Suppressor macrophage treated with lipopolysaccharide for 1 hour (primary cell): ENCODE measurements around the gene KCMF1.

Experiments
- DNase-seq, 3 donors: peaks; one replicate each; pipeline ENCODE4 v3.0.0-alpha.2; 2020 to 2022

Gene KCMF1

GRCh38 chr2:84986018-84986417 lies 15.1 kb downstream of the KCMF1 start:
- no peak for DNase-seq

DNA sequence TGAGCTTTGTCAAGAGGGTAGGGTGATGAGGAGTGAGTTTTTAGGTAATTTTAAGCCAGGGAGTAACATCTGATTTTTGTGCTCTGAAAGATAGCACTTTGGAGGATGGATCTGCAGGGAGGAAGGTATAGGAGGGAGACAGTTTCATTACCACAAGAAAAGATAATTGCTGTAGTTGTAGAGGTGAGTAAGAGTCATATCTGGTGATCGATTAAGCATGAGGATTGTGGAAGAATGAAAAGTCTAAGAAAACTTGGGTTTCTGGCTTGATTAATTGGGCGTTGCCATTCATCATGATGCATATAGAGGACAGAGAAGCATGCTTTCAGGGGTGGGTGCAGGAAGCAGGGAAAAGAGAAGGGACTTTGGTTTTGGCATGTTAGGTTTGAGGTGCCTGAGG lies 18.5 kb downstream of the KCMF1 start:
- no peak for DNase-seq

DNA sequence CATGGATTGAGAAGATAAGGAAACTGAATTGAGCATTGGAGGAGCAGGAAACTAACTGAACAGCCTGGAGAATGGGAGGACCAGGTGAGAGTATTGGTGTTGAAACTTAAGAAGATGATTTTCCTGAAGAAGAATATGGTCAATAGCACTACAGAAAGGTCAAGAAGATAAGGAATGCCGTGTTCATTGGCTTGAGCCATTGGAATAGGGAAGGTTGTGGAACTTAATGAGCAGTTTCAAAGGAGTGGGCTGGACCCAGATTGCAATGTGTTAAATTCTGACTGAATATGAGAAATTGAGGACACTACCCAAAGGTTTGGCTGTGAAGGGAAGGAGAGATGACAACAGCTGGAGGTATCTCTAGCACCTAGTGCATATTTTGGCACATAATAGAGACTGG lies 19.0 kb downstream of the KCMF1 start:
- no peak for DNase-seq

DNA sequence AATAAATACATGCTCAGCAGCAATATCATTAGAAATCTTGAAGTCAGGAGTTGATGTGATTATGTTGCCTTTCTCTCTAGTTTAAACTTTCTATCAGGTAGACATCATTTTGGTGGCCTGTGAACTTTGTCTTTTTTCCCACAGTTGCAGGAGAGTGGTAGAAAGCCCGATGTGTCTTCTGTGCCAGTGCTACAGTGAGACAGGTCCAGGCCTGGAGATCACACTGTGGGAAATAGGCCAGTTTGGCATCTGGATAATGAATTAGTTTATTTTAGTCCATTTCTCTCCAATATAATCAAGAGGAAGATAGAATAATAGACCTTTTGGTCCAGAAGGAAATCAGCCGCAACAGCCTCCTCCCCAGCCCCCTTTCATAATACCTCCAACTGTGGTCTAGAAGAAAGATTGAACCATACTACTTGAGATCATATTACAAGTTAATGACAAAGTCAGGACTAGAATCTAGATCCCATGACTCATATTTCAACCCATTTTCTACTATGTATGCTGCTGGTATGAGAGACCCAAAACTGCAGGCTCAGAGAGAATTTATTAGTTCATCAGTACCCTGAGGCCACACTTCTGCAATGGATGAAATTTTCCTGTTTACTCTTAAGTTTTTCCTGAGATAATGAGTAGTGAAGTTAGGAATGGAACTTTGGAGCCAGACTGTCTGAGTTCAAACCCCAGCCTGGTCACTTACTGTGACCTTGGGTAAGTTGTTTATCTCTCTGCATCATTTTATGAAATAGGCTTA lies 20.6 kb downstream of the KCMF1 start:
- no peak for DNase-seq

DNA sequence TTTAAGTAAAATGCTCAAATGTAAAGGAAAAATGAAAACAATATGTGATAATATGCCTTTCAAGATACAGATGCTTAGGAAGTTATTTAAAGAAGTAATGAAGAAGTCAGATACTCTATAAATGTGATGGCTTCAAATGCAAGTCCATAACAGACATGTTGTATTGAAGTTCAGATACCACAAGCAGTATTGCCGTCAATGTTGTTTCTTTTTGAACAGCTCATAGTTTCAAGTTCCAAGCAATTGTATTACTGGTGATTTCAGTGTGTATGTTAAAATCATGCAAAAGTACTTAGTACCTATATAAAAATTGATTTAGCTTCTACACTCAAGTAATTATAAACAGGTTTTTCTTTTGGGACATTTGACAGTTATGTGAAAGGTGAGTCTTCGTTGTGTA lies 24.9 kb downstream of the KCMF1 start:
- DNase-seq = no peak

GRCh38 chr2:84996909-84997308 lies 25.9 kb downstream of the KCMF1 start:
- DNase-seq = no peak

DNA sequence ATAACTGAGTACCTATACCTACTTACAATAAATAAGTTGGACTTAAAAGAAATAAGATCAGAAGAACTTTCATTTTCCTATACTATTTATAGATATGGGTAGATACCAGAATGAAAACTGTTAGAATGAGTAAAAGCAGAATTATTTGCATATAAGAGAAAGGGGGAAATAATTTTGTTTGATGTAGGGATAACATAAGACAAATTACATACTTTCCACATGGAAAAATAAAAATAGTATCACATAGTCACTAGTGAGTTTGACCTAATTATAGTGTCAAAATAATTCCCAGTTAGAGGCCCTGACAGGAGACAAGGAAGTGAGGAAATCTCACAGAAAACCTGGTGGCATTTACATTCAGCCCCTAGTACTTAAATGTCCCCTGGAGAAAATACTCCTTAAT lies 28.6 kb downstream of the KCMF1 start:
- DNase-seq = peak; percentile 53 to 88 (median 55)

GRCh38 chr2:85001595-85001994 lies 30.6 kb downstream of the KCMF1 start:
- DNase-seq = no peak

DNA sequence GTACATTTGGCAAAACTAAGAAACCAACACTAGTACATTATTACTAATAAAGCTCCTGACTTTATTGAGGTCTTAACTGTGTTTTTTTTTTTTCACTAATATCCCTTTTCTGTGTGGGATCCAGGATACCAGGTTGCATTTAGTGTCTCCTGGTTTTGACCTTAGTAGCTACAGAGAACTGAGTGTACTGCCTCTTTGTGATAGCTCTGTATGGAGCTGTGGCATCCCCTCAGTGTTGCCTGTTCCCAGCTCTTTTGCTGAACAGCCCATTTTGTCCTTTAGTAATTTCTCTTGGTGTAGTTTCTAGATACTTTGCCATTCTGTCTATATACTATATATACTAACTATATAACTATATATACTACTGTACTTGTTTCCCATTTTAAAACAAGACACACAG lies 31.6 kb downstream of the KCMF1 start:
- DNase-seq = no peak

DNA sequence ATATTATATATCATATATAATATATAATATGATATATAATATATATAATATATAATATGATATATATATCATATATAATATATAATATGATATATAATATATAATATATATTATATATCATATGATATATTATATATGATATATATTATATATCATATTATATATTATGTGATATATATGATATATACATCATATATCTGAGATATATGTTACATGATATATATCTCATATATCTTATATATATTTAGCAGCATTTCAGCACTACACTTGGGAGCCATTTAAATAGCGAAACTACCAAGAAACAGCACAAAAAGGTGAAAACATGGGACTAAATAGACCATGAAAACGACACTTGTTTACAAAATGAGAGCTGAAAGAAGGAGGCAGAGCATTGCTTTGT lies 37.3 kb downstream of the KCMF1 start:
- no peak for DNase-seq

DNA sequence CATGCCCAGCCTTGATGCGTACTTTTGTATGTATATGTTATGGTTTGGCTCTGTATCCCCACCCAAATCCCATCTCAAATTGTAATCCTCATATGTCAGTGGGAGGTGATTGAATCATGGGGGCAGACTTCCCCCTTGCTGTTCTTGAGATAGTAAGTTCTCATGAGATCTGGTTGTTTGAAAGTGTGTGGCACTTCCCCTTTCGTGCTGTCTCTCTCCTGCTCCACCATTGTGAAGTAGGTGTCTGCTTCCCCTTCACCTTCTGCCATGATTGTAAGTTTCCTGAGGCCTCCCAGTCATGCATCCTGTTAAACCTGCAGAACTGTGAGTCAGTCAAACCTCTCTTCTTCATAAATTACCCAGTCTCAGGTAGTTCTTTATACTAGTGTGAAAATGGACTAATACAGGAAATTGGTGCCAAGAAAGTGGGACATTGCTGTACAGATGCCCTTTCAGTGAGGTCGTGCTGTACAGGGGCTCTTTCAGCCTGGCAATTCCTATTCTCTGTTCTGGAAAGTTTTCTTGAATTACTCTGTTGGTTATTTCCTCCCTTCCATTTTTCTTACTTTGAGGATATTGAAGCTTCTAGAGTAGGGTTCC lies 38.2 kb downstream of the KCMF1 start:
- DNase-seq = peak; percentile 46 to 63 (median 60)

DNA sequence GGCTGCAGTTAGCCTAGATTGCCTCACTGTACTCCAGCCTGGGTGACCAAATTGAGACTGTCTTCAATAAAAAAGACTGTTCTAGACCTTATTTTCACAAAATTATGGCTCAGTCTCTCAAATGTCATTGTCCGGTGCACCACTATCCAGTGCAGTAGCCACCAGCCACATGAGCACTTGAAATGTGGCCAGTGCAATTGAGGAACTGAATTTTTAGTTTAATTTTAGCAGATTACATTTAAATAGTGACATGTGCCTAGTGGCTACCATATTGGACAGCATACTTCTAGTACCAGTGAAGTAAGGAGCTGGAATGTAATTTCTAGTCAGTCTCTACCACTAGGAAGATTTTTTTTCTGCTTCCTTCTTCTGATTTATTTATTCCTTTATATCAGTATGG lies 39.4 kb downstream of the KCMF1 start:
- DNase-seq = no peak

DNA sequence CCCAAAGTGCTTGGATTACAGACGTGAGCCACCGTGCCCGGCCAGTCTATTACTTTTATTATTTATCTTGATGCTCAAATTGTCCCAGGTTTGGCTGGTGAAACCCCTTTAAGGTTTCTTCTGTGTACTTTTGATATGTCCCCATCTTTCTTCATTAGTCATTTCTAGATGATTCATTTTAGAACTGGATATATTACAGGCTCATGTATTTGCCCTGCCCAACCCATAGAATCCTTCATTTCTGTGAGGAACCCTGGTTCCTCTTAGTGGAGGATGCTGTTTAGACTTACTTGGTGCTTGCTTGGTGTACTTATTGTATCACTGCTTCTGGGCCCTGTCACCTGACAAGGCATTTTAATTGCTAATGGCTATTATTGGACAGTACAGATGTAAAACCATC lies 40.1 kb downstream of the KCMF1 start:
- DNase-seq = peak in 2 of 3 donors; percentile 42 to 57

- DNase-seq = no peak
These were observed 40.8 kb downstream of the KCMF1 start for GRCh38 chr2:85011747-85012146.

DNA sequence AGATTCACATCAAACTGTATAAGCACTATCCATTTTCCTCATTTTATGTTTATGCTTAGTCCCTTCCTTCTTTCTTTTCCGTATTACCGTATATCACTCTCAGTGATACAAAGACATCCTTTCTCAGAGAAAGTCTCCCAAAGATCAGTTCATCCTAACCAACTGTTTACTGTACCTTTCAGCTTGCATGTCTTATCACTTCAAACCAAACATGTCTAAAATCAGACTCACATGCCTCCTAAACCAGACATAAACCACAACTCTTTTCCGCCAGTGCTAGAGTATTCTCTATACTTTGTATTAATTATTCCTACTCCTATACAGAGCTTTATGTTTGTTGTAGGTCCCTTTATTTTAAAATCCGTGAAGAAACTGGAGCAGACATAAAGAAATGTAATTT lies 41.5 kb downstream of the KCMF1 start:
- DNase-seq = no peak

DNA sequence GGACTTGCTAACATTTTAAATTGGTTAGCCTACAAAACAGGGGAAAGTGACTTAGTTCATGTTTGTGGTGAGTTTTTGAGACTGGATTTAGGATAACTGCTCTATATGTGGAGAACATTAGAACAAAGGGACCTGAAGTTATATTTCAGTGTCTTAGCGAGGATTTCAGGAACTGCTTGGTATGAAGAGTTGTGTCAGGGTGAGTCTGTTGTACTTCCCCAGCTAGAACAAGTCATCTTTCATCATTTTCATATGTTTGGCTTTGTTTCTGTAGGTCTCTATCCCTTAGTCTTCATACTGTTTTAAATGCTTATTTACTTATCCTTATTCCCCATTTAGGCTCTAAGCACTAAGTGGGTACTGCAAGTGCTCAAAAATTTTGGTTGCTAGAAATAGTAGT lies 41.9 kb downstream of the KCMF1 start:
- DNase-seq = peak; percentile 56 to 82 (median 76)

GRCh38 chr2:85015653-85016360 lies 44.8 kb downstream of the KCMF1 start:
- DNase-seq = peak in 2 of 3 donors; percentile 24 to 41

GRCh38 chr2:85016446-85016845 lies 45.5 kb downstream of the KCMF1 start:
- DNase-seq = peak in 1 of 3 donors; percentile 52

DNA sequence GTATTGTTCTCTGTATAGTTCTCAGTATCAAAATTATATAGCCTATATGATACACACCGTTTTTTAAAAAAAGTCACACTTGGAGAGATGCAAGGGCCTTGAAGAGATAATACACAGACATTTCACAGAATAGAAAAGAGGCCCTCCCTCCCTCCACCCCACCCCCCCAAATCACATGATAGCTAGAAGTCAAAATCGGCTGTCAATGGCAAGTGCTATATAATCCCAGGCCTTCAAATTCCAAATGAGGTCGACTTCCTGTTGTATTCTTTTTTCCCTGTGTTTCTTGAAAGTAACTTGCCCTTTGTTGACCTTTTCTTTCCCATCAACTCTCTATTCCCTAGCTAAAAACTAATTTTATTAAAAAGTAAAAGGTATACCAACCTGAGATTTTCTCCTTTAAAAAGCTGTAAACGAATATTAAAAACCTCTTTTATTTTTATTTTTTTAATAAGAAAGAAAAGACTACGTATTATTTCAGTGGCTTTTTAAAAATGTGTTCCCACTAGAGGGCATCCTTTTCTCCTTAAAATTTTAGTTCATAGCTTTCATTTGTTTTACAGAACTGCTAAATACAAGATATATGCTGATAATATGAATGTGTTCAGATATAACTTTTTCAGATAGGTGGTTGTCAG lies 46.6 kb downstream of the KCMF1 start:
- DNase-seq = peak in 2 of 3 donors; percentile 44 to 54

GRCh38 chr2:85018049-85018447 lies 47.1 kb downstream of the KCMF1 start:
- peak in 1 of 3 donors; percentile 47 for DNase-seq

GRCh38 chr2:85019121-85019520 lies 48.2 kb downstream of the KCMF1 start:
- DNase-seq = no peak

GRCh38 chr2:85022232-85022631 lies 51.3 kb downstream of the KCMF1 start:
- DNase-seq = no peak

DNA sequence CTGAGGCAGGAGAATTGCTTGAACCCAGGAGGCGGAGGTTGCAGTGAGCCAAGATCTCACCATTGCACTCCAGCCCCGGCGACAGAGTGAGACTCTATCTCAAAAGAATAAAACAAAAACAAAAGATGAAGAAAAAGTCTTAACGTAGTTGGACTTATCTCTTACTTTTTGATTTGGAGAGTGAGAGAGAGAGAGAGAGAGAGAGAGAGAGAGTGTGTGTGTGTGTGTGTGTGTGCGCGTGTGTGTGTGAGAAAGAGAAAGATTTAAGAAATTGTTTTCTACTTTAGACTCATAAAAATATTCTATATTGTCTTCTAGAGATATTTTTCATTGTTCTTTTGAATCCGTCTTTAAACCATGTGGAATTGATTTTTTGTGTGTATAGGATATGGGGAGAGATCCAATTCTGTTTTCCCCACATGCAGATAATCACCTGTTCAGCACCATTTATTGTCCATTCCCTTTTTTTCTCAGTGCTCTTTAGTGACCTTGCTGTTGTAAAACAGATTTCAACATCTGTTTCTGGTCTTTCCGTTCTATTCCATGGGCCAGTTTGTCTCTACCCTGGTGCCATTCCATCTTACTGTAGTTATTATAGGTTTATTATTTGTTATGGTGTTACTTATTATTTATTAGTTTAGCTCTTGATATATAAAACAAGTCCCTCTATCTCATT lies 53.5 kb downstream of the KCMF1 start:
- DNase-seq = no peak
